HL-60/S4 (cell line): ENCODE results near the gene SHROOM3.

Experiments used
- in situ Hi-C: fragments of 300-500 bp; cut with MboI; formaldehyde crosslinking; loops from 2 replicates; pipeline ENCODE4 v1.14.3; 2022; ENCODE audit warnings: low sequenced_read_pairs

SHROOM3 gene

GRCh38 chr4:76615999-76616398 lies 181.0 kb downstream of the SHROOM3 start:
- in situ Hi-C loops: no loop called here

- in situ Hi-C loops: no loop called here
Measured at GRCh38 chr4:76616526-76616925, 181.5 kb downstream of the SHROOM3 start.

- in situ Hi-C loops: no loop called here
Measured at GRCh38 chr4:76620723-76621468, 185.9 kb downstream of the SHROOM3 start.

DNA sequence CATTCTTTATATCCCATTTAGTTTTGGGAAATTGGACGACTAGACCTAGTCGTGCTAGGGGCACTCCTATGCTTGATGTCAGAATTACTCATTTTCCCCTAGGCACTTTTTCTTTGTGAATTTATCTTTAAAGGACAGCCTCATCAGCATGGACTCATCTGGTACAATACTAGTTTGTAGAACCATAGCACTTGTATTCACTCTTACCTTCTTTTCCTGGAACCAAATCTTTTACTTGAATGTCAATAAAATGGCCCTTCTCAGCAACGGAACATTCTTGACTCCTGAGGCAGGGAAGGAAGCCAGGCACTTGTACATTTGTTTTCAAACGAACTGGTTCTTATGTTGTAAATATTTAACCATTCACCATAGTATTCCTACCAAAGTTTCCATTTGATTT lies 187.1 kb downstream of the SHROOM3 start:
- in situ Hi-C loops: no loop called here

GRCh38 chr4:76622717-76623116 lies 187.7 kb downstream of the SHROOM3 start:
- in situ Hi-C loops: no loop called here

GRCh38 chr4:76623217-76624045 lies 188.4 kb downstream of the SHROOM3 start:
- in situ Hi-C loops: no loop called here

GRCh38 chr4:76624241-76624681 lies 189.2 kb downstream of the SHROOM3 start:
- in situ Hi-C loops: no loop called here

- in situ Hi-C loops: no loop called here
Measured at GRCh38 chr4:76624931-76625715, 190.1 kb downstream of the SHROOM3 start.

DNA sequence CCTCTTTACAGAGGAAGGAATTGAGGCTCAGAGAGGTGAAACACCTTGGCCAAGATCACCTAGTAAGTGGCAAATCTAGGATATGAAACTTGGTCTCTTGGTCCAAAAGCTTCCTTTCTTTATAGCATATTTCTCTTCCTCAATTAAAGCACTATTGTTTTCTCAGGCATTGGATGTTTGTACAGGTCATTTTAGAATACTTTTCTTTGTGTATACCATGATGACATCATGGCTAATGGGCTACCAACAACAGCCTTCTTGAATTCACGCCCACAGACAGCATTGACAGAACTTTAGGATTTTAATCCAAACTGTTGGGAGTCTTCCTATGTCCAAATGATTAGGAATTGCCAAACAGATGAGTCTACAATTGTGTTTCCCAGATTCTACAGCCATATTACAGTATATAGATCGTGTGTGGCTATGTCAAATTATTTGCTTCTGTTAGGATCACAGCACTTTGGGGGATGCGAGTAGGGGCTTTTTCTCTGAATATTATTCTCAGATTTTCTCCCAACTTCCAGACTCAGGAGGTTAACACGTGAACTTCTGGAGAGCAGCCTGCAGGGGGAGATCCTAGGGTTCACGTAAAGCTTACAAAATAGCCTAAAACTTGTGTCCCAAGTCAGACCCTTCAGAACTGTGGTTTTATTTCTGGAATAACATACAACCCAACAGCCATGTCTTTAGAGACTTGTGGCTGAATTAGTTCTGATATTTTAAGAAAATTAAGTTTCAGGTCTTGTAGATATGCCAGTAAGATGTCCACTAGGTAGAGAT lies 191.8 kb downstream of the SHROOM3 start:
- in situ Hi-C loops: no loop called here

DNA sequence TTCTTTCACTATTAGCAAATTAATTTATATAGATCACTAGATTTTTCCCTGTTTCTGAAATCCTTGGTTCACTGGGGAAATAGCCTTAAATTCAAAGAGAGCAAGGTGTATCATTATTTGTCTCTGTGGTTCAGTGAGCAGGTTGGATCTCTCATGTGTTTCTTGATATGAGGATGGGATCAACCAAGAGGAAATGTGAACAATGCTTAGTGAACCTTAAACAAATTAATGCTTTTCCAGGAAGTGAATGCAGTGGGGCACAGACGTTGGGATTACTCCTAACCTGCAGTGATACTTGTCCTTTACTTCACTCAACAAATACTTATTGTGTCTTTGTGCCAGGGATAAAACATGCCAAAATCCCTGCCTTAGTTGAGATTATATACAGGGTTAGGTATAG lies 193.2 kb downstream of the SHROOM3 start:
- in situ Hi-C loops: no loop called here

- in situ Hi-C loops: no loop called here
Measured at GRCh38 chr4:76630741-76631140, 195.7 kb downstream of the SHROOM3 start.

GRCh38 chr4:76634220-76634619 lies 199.2 kb downstream of the SHROOM3 start:
- in situ Hi-C loops: no loop called here

DNA sequence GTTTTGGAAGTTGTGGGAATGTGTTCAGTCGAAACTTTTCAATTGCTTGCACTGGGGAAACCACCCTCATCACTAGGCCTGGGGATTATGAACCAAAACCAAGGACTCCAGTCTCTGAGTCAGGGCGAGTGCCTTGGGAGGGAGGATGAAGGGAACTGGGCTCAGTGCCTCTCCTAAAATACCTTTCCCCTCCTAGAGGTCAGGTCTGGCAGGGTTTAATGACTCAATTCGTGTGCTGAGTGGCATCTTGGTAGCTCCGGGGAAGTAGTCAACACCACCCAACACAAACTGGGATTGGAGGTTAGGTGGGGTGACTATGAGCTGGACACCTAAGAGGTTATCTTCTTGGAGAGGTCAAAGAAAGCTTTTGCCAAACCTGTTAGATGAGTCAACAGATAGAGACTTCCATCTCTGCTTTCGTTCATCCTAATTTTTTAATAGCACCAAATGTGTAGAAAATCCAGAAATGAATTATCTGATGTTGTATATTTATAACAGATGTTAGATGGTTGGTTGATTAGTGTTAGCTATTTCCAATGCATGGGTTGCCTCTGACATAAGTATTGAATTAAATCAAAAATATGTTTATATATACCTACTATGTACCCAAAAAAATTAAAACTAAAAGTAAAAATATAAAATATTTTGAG lies 202.8 kb downstream of the SHROOM3 start:
- in situ Hi-C loops: no loop called here

DNA sequence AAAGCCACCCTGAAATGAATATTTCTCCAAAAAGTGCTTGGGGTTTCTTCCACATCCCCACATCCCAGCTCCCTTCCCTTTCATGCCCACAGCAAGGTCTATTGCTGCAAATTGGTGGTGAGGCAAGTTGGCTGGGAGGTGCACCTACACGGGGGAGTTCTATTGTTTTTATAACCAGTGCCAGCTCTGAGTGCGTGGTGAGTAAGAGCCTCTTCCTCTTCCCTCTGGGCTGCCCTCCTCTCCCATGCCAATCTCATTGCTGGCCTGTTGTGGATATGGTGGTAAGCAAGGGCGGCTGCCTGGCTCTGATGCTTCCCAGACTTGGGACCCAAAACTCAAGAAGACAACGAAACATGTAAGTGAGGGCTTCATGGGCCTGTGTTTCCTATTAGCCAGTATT lies 204.3 kb downstream of the SHROOM3 start:
- in situ Hi-C loops: no loop called here

GRCh38 chr4:76640353-76640910 lies 205.4 kb downstream of the SHROOM3 start:
- in situ Hi-C loops: no loop called here

DNA sequence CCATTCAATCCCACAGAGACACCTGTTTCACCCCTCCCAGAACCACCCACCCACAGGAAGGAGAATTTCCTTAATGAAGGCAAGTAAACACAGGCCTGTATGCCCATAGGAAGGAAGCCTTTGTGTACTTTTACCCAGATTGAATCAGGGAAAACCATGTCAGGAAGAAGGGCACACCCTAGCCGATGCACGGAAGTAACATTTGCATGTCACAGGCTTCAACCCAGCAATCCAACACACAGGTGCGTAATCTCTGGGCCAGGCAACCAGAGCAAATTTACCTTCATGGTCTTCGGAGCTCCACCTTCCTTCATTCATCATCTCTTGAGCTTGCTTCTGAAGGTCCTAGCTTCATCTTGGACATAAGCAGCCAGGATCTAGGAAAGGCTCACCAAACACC lies 206.3 kb downstream of the SHROOM3 start:
- in situ Hi-C loops: no loop called here

- in situ Hi-C loops: no loop called here
Measured at GRCh38 chr4:76641758-76642157, 206.7 kb downstream of the SHROOM3 start.

GRCh38 chr4:76644831-76645485 lies 209.9 kb downstream of the SHROOM3 start:
- in situ Hi-C loops: no loop called here

GRCh38 chr4:76649086-76649485 lies 214.1 kb downstream of the SHROOM3 start:
- in situ Hi-C loops: no loop called here
